Prostate gland (tissue), 2 donors: ENCODE results near the gene SLC39A11.

Experiments
- CTCF ChIP-seq, 4 experiments: fragments of 200-600 bp in 2 of 4; fragments of 450-650 bp in 2 of 4; sonication (generic) in 2 of 4; IDR thresholded peaks; 1 replicate in 3 of 4; 2 replicates in 1 of 4; pipeline ENCODE4 v1.5.1; 2016 to 2019; ENCODE audit warnings: antibody characterized with exemption in 4 of 4, mild to moderate bottlenecking in 2 of 4, moderate library complexity in 2 of 4
- POLR2A ChIP-seq: fragments of 450-650 bp; IDR thresholded peaks from one replicate; pipeline ENCODE4 v1.6.1; 2016; ENCODE audit warnings: antibody characterized with exemption, mild to moderate bottlenecking
- POLR2AphosphoS5 ChIP-seq: sonication (generic); formaldehyde crosslinking; IDR thresholded peaks from one replicate; pipeline ENCODE4 v1.6.1; 2017; ENCODE audit warnings: antibody characterized with exemption

GRCh38 chr17:72640415-72641165 lies 451.9 kb downstream of the SLC39A11 start:
- no peak for TF ChIP-seq POLR2AphosphoS5
- no peak for TF ChIP-seq CTCF (IDR thresholded peaks at IDR 0.05)
- no peak for TF ChIP-seq POLR2A
